Measurements from ENCODE around the gene GTF2B. TPM values are rescaled to one million over a fixed set of nuclear protein-coding genes. Genes with fewer than 3 reads are reported as not detected.
"Not testable (repeated sequence)": the region's sequence is repeated elsewhere in the genome, so short reads cannot be mapped to it uniquely, and the experiment has no call there.

GTF2B gene
- total and polyA plus RNA-seq, 9 of the 15 experiments (the other 6 are each of a cell fraction or from before 2014, with no cell fraction given), result 34.5 to 113 (median 66.0) TPM

DNA sequence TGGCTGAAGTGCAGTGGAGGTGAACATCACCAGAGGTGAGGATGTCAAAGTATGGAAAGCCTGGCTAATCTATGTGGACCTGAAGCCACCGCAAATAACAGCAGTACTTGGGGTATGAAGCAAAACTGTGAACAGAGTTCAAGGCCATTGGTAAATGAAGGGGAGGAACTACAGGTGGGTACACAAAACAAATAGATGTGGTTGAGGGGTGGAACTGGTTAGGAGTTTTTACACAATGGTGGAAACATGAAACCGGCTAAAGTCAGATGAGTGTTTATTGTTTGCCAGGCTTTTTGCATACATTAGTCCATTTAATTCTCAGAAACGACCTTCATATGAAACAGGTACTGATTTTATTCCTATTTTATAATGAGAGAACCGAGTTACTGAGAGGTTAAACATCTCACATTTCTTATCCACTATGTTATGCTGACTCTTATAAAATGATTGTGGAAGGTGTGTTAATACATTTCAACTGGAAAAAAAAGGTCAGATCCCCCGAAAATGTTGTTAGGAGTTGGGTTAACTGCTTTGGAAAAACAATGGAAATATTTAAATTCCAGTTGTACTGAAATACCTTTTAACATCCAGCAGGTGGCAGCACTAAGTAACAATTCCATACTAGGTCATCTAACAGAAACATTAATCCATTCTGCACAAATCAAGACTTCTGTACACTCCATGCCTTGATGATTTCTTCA, 44.3 kb upstream of the GTF2B start:
- ATAC-seq (peak; percentile 75), DNase-seq (ENCODE audit: extremely low read depth in 1 of 4, low spot score in 3 of 4) (peak; percentile 36 to 54 (median 50)), FAIRE-seq (peak; percentile 77)
- H2AFZ ChIP-seq (ENCODE audit: low read depth, low read length), result no peak overlapping the region
- H3K4me2 ChIP-seq (ENCODE audit: insufficient read depth, low read length), result no peak overlapping the region
- H3K27me3 ChIP-seq (ENCODE audit: control insufficient read depth in 2 of 2, insufficient read depth in 2 of 2, low read length in 2 of 2), result no peaks in the 10 kb centered on the region
- no peak overlapping the region for H3K4me3 ChIP-seq
- POLR2A ChIA-PET, result no interaction called here
- H3K4me1 ChIP-seq (replicated peaks in 1 of 2; ENCODE audit: control insufficient read depth in 2 of 2, insufficient read depth in 2 of 2, low read length in 2 of 2), result no peaks in the 10 kb centered on the region
- CTCF ChIA-PET (ENCODE audit: low intra/inter-chr PET ratio), result interaction anchor here (1.2 kb wide), 1 partner anchor 422 kb away, joined by 5 read pairs; no protein-coding TSS in a partner anchor
- H3K36me3 ChIP-seq (ENCODE audit: control insufficient read depth, insufficient read depth, low read length), result peaks cover 47% of the 10 kb centered on the region
- no peak overlapping the region for H3K9ac ChIP-seq (ENCODE audit: insufficient read depth in 1 of 2, low read depth in 2 of 2, low read length in 2 of 2)
- BruUV-seq (replicated peaks), result TSS peak; percentile 35
- intact Hi-C loops (cut with micrococcal nuclease) (no loop called here), in situ Hi-C loops (cut with MboI) (no loop called here)
- no peaks in the 10 kb centered on the region for H3K79me2 ChIP-seq (ENCODE audit: control insufficient read depth, insufficient read depth, low read length)
- H4K20me1 ChIP-seq (replicated peaks; ENCODE audit: control insufficient read depth, insufficient read depth, low read length), result no peaks in the 10 kb centered on the region
- H3K27ac ChIP-seq (ENCODE audit: extremely low read depth, low read depth, low read length), result no peak overlapping the region
- H3K9me3 ChIP-seq (replicated peaks; ENCODE audit: control insufficient read depth, insufficient read depth, low read depth, low read length), result no peaks in the 10 kb centered on the region
- WGBS (ENCODE audit: insufficient coverage, low coverage, missing lambda C conversion rate), result 47% methylated on average over 5 of the region's 5 CpGs
- no peaks in the 10 kb centered on the region for H3K9me1 ChIP-seq (ENCODE audit: control insufficient read depth, insufficient read depth, low read length)
- TF ChIP-seq RAD21 (CRISPR knock-in tag; conservative IDR thresholded peaks at IDR 0.05 in 1 of 2, IDR thresholded peaks at IDR 0.05 in 1 of 2), result peak in 1 of 2 experiments; percentile 56; a peak in 3 of 4 replicates
- TF ChIP-seq POLR2H (tag; IDR thresholded peaks at IDR 0.05; ENCODE audit: low read depth), result 0 out of 2 replicates have a peak, but pooled peaks have one; percentile 21
- TF ChIP-seq, protein P1, sequence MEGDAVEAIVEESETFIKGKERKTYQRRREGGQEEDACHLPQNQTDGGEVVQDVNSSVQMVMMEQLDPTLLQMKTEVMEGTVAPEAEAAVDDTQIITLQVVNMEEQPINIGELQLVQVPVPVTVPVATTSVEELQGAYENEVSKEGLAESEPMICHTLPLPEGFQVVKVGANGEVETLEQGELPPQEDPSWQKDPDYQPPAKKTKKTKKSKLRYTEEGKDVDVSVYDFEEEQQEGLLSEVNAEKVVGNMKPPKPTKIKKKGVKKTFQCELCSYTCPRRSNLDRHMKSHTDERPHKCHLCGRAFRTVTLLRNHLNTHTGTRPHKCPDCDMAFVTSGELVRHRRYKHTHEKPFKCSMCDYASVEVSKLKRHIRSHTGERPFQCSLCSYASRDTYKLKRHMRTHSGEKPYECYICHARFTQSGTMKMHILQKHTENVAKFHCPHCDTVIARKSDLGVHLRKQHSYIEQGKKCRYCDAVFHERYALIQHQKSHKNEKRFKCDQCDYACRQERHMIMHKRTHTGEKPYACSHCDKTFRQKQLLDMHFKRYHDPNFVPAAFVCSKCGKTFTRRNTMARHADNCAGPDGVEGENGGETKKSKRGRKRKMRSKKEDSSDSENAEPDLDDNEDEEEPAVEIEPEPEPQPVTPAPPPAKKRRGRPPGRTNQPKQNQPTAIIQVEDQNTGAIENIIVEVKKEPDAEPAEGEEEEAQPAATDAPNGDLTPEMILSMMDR (IDR thresholded peaks at IDR 0.05 in 2 of 3, conservative IDR thresholded peaks at IDR 0.05 in 1 of 3; ENCODE audit: insufficient read depth in 2 of 3, low read depth in 1 of 3, low read length in 3 of 3), result peak; percentile 39 to 67 (median 51); a peak in 5 of 6 replicates
- no peak for TF ChIP-seq HMGN3 (IDR thresholded peaks at IDR 0.05; ENCODE audit: borderline replicate concordance, extremely low read depth, insufficient read length, low read depth, low read length)
- TF ChIP-seq SMC3 (conservative IDR thresholded peaks at IDR 0.05; ENCODE audit: insufficient read depth, low read depth, low read length), result 0 out of 2 replicates have a peak, but pooled peaks have one; percentile 15
- TF ChIP-seq COPS2 (conservative IDR thresholded peaks at IDR 0.05), result no peak
- 0 out of 2 replicates have a peak, but pooled peaks have one; percentile 47 for TF ChIP-seq ZZZ3 (IDR thresholded peaks at IDR 0.05)
- peak; percentile 62 for TF ChIP-seq ZNF316 (IDR thresholded peaks at IDR 0.05)

DNA sequence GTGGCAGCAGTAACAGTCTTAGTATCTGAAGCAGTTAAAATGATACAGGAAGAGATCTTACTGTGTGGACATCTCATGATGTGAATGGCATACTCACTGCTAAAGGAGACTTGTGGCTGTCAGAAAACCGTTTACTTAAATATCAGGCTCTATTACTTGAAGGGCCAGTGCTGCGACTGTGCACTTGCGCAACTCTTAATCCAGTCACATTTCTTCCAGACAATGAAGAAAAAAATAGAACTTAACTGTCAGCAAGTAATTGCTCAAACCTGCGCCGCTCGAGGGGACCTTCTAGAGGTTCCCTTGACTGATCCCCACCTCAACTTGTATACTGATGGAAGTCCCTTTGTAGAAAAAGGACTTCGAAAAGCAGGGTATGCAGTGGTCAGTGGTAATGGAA, 38.8 kb upstream of the GTF2B start:
- FAIRE-seq; BruUV-seq (replicated peaks); H3K79me2 ChIP-seq (ENCODE audit: control insufficient read depth, insufficient read depth, low read length); H3K4me2 ChIP-seq (ENCODE audit: insufficient read depth, low read length); H3K27me3 ChIP-seq (ENCODE audit: control insufficient read depth in 2 of 2, insufficient read depth in 2 of 2, low read length in 2 of 2); H2AFZ ChIP-seq (ENCODE audit: low read depth, low read length); H3K9ac ChIP-seq (ENCODE audit: insufficient read depth in 1 of 2, low read depth in 2 of 2, low read length in 2 of 2); H3K4me1 ChIP-seq (replicated peaks in 1 of 2; ENCODE audit: control insufficient read depth in 2 of 2, insufficient read depth in 2 of 2, low read length in 2 of 2); POLR2A ChIA-PET; DNase-seq (ENCODE audit: extremely low read depth in 1 of 4, low spot score in 3 of 4); ATAC-seq; in situ Hi-C loops (cut with MboI); H3K27ac ChIP-seq (ENCODE audit: extremely low read depth, low read depth, low read length); H3K4me3 ChIP-seq; H3K9me1 ChIP-seq (ENCODE audit: control insufficient read depth, insufficient read depth, low read length); CTCF ChIA-PET (ENCODE audit: low intra/inter-chr PET ratio); H3K9me3 ChIP-seq (replicated peaks; ENCODE audit: control insufficient read depth, insufficient read depth, low read depth, low read length); intact Hi-C loops (cut with micrococcal nuclease); H4K20me1 ChIP-seq (replicated peaks; ENCODE audit: control insufficient read depth, insufficient read depth, low read length): not testable (repeated sequence)
- 88% methylated on average over 7 of the region's 7 CpGs for WGBS (ENCODE audit: insufficient coverage, low coverage, missing lambda C conversion rate)
- H3K36me3 ChIP-seq (ENCODE audit: control insufficient read depth, insufficient read depth, low read length), result peaks cover 18% of the 10 kb centered on the region

Data from K562 (cell line).